Fibroblast of upper back skin (primary cell): ENCODE measurements around the gene GCN1.
"Not testable (repeated sequence)": the region's sequence is repeated elsewhere in the genome, so short reads cannot be mapped to it uniquely, and the experiment has no call there.

ENCODE experiments used
- DNase-seq: peaks from one replicate; pipeline ENCODE4 v3.0.0-alpha.2; 2013

Gene GCN1

GRCh38 chr12:120212301-120212700 is 17.8 kb upstream of the GCN1 start:
- DNase-seq: no peak

DNA sequence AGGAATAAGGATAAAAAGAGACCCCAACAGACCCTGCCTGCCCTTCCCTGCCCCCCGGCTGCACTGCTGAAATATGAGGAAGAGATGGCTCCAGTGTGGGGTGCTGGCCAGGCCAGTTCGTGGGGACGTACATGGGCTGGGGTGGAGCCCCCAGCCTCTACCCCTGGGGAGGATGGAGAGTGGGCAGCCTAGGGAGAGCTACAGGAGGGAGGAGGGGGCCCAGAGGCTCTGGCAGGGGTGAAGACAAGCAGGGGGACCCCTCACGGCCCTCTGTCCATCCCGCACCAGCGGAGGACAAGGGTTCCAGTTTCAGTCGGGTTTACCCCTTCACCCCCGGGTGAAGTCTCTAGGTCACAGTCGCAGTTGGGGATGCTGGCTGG is 17.4 kb upstream of the GCN1 start:
- DNase-seq: no peak

- no peak for DNase-seq
Observed at GRCh38 chr12:120211243-120211903, 16.9 kb upstream of the GCN1 start.

GRCh38 chr12:120209851-120210250 is 15.3 kb upstream of the GCN1 start:
- DNase-seq: no peak

- no peak for DNase-seq
Observed at GRCh38 chr12:120207227-120207626, 12.7 kb upstream of the GCN1 start.

GRCh38 chr12:120206781-120207180 is 12.3 kb upstream of the GCN1 start:
- not testable (repeated sequence) for DNase-seq

DNA sequence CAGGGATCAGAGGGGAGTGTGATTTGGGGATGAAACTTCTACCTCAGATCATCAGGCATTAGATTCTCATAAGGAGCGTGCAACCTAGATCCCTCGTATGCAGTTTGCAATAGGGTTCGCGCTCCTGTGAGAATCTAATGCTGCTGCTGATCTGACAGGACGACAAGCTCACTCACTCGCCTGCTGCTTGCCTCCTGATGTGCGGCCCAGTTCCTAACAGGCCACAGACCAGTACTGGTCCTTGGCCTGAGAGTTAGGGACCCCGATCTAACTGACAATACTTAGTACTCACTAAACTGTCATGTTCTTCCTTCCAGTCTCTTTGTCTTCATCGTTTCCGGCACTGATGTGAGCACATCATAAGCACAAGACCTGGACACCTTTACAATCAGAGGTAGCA is 11.7 kb upstream of the GCN1 start:
- DNase-seq: no peak

GRCh38 chr12:120204171-120204570 is 9.7 kb upstream of the GCN1 start:
- no peak for DNase-seq

DNA sequence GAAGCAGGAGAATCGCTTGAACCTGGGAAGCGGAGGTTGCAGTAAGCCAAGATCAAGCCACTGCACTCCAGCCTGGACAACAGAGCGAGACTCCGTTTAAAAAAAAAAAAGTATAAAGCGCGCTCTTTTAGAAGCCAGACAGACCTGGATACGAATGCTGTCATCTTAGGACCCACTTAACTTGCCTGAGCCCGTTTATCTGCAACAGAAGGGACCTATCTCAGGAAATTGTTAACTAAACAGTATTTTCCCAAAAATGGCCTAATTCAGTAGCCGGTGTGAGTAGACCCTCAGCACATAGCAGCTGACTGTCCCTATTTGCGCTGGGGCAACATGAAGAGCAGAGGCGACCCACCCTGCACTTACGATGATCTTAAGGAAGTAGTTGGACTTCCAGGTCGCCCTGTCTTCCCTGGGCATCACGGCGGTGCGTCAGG is 5.9 kb upstream of the GCN1 start:
- DNase-seq: no peak

DNA sequence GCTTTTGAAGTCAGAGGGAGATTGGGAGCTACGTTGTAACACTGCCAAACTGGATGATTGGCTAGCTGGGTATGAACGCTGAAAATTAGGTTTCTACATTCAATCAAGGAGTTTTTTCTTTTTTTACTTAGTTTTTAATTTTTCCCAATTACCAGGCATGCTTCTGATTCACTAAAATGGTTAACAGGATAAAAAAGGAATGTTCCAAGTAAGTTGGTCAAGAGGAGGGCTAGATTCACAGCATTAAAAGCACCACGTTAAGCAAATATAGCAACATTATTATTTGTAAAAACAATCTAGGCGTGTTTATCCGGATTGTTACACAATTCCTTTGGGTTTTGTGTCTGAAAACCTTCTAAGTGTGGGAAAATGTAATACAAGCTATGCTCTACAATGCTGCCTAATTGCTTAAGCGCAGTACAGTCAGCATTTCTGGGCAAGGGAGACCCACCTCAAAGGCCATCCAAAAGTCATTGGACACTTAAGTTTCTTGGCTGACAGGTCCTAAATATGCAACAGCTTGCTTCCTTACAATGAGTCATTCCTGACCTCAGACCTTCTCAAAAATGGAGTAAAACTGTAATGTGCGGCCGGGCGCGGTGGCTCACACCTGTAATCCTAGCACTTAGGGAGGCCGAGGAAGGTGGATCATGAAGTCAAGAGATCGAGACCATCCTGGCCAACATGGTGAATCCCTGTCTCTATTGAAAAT is 5.2 kb upstream of the GCN1 start:
- peak; percentile 55 for DNase-seq

DNA sequence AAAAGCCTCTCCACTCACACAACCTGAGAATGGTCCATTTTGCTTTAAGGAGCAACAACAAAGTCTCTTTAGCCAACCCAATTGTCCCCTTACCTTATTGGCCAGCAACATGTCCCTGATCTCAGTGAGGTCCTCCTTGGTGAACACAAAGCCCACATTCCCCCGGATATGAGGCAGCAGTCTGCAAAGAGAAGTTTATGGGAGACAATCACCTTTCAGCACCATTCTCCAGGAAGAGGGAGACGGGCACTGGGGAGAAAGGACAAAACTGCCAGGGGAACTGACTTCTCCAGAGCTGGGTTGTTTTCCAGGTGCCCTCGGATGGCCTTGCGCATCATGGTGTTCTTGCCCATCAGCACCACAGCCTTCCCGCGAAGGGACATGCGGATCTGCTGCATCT is 4.5 kb upstream of the GCN1 start:
- no peak for DNase-seq

DNA sequence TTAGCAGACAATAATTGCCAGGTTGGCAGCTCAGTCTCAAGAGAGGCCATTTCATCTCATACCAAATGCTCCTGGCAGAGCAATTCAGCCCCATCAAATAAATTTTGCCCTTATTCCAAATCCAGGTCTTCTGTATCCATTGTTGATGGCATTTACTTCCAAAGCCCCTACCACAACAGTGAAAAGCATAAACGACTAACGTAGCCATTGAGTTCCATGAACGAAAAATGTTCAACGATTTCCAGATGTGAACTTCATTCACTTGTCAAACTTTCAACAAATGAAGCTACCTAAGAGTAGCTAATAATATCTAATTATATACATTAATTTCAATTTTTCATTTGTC is 3.0 kb upstream of the GCN1 start:
- no peak for DNase-seq

DNA sequence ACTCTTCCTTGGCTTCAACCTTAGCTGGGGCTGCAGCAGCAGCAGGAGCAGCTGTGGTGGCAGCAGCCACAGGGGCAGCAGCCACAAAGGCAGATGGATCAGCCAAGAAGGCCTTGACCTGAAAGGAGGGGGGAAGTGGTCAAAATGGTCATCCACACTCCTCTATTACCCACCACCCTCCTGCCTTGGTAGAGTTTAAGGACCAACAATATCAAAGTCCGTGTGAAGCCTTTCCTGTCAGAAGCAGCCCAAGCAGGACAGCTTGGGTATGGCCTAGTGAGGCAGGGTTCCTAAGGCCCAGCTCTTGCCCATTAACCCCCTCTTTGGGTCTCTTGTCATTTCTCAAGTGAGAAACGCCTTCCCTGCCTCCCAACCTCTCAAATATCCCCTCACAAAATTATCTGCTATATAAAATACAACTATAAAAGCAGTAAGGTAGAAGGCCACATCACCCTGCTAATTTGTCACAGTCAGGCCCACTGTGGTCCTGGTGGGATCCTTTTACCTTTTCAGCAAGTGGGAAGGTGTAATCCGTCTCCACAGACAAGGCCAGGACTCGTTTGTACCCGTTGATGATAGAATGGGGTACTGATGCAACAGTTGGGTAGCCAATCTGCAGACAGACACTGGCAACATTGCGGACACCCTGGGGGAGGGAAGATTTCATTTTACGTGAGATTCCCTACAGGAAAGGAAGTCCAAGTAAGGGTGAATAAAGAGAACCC is 2.5 kb upstream of the GCN1 start:
- DNase-seq: not testable (repeated sequence)

DNA sequence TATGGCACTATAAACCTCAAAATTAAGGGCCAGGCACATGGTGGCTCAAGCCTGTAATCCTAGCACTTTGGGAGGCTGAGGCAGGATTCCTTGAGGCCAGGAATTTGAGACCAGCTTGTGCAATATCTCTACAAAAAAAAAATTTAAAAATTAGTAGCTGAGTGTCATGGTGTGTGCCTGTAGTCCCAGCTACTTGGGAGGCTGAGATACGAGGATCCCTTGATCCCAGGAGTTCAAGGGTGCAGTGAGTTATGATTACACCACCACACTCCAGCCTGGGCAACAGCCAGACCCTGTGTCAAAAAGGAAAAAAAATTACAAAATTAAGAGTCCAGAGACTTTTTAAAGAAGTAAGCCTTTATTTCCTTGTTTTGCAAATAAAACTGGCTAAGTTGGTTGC is 1.8 kb upstream of the GCN1 start:
- no peak for DNase-seq

DNA sequence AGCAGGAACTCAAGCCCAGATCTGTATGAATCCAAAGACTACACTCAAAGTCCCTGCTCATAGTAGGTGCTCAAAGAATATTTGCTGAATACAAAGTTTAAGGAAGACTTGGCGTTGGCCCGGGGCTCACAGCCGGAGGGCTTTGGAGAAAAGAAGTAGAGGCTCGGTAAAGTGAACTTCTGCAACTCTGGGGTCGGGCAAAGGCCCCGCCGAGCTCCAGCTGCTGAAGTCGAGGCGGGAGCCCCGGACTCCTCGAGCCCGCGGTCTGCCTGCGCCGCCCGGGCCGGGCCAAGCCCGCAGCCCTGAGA is 335 bp downstream of the GCN1 start:
- DNase-seq: no peak

DNA sequence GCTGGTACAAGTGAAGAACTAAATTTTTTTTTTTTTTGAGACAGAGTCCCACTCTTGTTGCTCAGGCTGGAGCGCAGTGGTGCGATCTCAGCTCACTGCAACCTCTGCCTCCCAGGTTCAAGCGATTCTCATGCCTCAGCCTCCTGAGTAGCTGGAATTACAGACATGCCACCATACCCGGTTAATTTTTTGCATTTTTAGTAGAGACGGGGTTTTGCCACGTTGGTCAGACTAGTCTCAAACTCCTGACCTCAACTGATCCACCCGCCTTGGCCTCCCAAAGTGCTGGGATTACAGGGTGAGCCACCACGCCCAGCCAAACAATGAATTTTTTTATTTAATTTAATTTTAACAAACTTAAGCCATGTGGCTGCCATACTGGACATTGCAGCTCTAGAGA is 1.2 kb downstream of the GCN1 start:
- DNase-seq: not testable (repeated sequence)

DNA sequence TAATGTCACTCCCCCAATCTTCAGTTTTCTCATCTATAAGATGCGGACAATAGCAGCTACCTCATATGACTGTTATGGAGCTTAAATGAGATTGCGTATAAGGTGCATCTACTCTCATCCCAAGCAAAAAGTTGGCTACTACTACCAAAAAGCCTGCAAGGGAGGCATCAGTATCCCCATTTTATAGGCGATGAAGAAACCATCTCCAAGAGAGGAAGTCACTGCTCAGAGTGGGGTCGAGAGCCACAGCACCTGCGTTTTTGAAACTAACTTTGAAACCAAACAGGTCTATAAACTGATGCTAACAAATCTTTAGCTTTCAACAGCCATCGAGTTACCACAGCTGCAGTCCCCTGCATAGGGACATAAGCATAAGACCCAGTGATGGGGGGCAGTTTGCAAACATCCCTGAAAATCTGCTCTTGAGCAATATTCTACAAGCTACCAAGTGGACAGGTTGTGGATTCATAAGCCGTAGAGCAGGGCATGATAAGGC is 3.5 kb downstream of the GCN1 start:
- DNase-seq: no peak

GRCh38 chr12:120190386-120190785 is 4.1 kb downstream of the GCN1 start:
- DNase-seq: no peak

DNA sequence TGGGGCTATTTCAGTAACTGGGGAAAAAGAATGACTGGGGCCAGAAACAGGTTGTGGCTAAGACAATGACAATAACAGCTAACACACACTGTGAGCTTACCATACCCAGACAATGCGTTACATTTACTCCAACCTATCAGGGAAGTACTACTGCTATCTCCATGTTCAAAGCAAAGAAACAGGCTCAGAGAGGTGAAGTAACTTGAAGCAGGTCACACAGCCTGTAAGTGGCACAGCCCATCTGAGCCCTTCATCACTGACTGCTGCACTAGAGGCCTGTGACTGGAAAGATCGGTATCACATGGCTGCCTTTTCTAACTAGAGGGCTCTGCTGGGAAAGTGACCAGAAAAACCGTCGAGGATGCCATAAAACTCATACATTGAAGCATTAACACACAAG is 7.9 kb downstream of the GCN1 start:
- no peak for DNase-seq

DNA sequence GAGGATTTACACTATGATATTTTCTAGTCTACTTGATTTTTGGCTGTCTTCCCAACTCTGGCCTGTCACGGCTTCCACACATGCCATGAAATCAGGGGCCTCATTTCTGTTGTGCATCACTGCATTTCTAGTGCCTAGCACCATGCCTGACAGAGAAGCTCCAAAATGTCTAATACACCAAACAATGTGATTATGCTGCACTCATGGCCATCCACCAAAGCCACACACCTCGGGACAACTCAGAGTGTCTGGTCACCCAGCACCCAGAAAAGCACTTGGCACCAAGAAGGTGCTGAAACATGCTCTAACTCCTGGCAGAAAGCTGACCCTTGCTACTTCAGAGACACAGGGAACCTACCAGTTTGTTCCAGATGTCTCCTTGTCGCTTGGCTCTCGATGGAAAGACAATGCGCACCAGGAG is 11.3 kb downstream of the GCN1 start:
- DNase-seq: peak; percentile 30

DNA sequence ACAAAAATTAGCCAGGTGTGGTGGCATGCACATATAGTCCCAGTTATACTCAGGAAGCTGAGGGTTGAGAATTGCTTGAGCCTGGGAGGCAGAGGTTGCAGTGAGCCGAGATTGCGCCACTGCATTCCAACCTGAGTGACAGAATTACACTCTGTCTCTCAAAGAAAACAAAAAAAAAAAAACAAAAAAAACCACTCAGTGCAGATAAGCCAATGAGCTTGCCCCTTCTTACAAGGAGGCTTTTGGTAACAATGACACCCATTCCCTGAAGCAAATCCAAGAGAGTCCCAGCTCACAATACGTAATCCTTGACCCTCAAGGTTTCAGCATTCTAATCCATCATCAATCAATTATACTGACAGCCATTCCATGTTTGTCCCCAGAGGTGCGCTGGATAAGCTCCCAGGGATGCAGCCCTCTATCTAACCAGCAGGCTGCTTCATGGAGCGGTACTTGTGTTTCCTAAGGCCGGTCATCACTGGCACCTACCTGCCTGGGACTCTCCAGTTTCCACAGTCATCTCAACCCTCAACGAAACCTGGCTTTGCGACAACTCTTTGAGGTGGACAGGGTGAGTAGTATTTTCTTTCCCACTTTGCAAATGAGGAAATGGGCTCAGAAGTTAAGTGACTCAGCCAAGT is 12.4 kb downstream of the GCN1 start:
- DNase-seq: peak; percentile 19

DNA sequence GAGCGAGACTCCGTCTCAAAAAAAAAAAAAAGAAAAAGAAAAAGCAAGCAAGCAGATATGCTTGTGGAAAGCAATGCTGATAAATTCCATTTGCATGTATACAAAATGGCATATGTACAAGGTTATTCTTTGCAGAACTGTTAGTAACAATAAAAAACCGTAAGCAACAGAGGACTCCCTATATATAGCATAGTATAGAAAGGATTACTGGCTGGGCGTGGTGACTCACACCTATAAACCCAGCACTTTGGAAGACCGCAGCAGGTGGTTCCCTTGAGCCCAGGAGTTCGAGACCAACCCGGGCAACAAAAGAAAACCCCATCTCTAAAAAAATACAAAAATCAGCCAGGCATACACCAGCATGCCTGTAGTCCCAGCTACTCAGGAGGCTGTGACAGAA is 13.5 kb downstream of the GCN1 start:
- no peak for DNase-seq

- no peak for DNase-seq
Observed at GRCh38 chr12:120175537-120175936, 19.0 kb downstream of the GCN1 start.

DNA sequence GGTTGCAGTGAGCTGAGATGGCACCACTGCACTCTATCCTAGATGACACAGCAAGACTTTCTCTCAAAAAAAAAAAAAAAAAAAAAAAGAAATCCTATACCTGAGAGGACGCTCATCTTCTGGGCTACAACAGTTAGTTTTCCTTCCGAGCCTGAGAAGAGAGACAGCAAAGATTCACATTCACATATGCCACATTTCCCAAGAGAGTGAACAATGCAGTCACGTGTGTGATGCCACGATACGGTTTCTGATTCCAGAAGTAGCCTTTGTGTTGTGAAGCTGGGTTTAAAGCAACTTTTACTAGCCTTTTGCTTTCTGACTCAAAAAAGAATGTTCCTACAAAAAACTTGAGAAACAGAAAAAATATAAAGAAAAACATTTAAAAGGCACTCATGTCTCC is 19.5 kb downstream of the GCN1 start:
- no peak for DNase-seq
